IPS-18a (cell line): ENCODE measurements around the gene RPL6.
A peak's percentile ranks its signal among the peaks of the same experiment; 100 is the strongest.
"Not testable (repeated sequence)": the region's sequence is repeated elsewhere in the genome, so short reads cannot be mapped to it uniquely, and the experiment has no call there.

Source experiments
- H3K27ac ChIP-seq: one replicate; pipeline ENCODE4 v1.5.1; 2013; ENCODE audit warnings: low read length
- H3K27me3 ChIP-seq: one replicate; pipeline ENCODE4 v1.6.1; 2013; ENCODE audit warnings: mild to moderate bottlenecking, low read length; ENCODE audit not compliant: control insufficient read depth, insufficient read depth
- H3K36me3 ChIP-seq: one replicate; pipeline ENCODE4 v1.6.1; 2013; ENCODE audit warnings: low read depth, low read length; ENCODE audit not compliant: control insufficient read depth
- H3K4me1 ChIP-seq: one replicate; pipeline ENCODE4 v1.6.1; 2013; ENCODE audit warnings: low read depth, low read length; ENCODE audit not compliant: control insufficient read depth
- H3K4me3 ChIP-seq: one replicate; pipeline ENCODE4 v1.5.1; 2013; ENCODE audit warnings: low read length
- H3K9ac ChIP-seq: one replicate; pipeline ENCODE4 v1.6.1; 2013; ENCODE audit warnings: mild to moderate bottlenecking, low read length, moderate library complexity
- H3K9me3 ChIP-seq: one replicate; pipeline ENCODE4 v1.6.1; 2013; ENCODE audit warnings: low read depth, low read length; ENCODE audit not compliant: control insufficient read depth

Gene RPL6

GRCh38 chr12:112438645-112439044, 29.2 kb upstream of the RPL6 start:
- not testable (repeated sequence) for H3K4me1 ChIP-seq, H3K9ac ChIP-seq, H3K27me3 ChIP-seq, H3K27ac ChIP-seq, H3K4me3 ChIP-seq, H3K36me3 ChIP-seq, H3K9me3 ChIP-seq

- Histone ChIP-seq H3K4me1 (no peaks in the 10 kb centered on the region), H3K36me3 (no peaks in the 10 kb centered on the region), H3K27ac (no peak overlapping the region), H3K9ac (no peak overlapping the region), H3K9me3 (no peaks in the 10 kb centered on the region), H3K4me3 (no peak overlapping the region), H3K27me3 (no peaks in the 10 kb centered on the region)
Measured at GRCh38 chr12:112433551-112433950, 24.1 kb upstream of the RPL6 start.

- H3K4me3 ChIP-seq: no peak overlapping the region
- H3K27me3 ChIP-seq: no peaks in the 10 kb centered on the region
- H3K36me3 ChIP-seq: no peaks in the 10 kb centered on the region
- H3K9ac ChIP-seq: no peak overlapping the region
- no peak overlapping the region for H3K27ac ChIP-seq
- H3K9me3 ChIP-seq: no peaks in the 10 kb centered on the region
- no peaks in the 10 kb centered on the region for H3K4me1 ChIP-seq
Measured at GRCh38 chr12:112431965-112432364, 22.6 kb upstream of the RPL6 start.

- no peaks in the 10 kb centered on the region for H3K9me3 ChIP-seq
- no peak overlapping the region for H3K27ac ChIP-seq
- no peaks in the 10 kb centered on the region for H3K4me1 ChIP-seq
- no peaks in the 10 kb centered on the region for H3K36me3 ChIP-seq
- H3K9ac ChIP-seq: no peak overlapping the region
- no peaks in the 10 kb centered on the region for H3K27me3 ChIP-seq
- H3K4me3 ChIP-seq: no peak overlapping the region
Measured at GRCh38 chr12:112430929-112431328, 21.5 kb upstream of the RPL6 start.

- no peaks in the 10 kb centered on the region for H3K9me3 ChIP-seq
- H3K27me3 ChIP-seq: no peaks in the 10 kb centered on the region
- H3K4me1 ChIP-seq: no peaks in the 10 kb centered on the region
- H3K4me3 ChIP-seq: no peak overlapping the region
- H3K9ac ChIP-seq: no peak overlapping the region
- H3K27ac ChIP-seq: no peak overlapping the region
- no peaks in the 10 kb centered on the region for H3K36me3 ChIP-seq
Measured at GRCh38 chr12:112427760-112428159, 18.4 kb upstream of the RPL6 start.

- H3K36me3 ChIP-seq: no peaks in the 10 kb centered on the region
- H3K9me3 ChIP-seq: no peaks in the 10 kb centered on the region
- no peak overlapping the region for H3K9ac ChIP-seq
- H3K27ac ChIP-seq: no peak overlapping the region
- no peak overlapping the region for H3K4me3 ChIP-seq
- H3K27me3 ChIP-seq: no peaks in the 10 kb centered on the region
- no peaks in the 10 kb centered on the region for H3K4me1 ChIP-seq
Measured at GRCh38 chr12:112425582-112426382, 16.4 kb upstream of the RPL6 start.

GRCh38 chr12:112424126-112424525, 14.7 kb upstream of the RPL6 start:
- Histone ChIP-seq H3K4me1 (peaks cover 6% of the 10 kb centered on the region), H3K27ac (no peak overlapping the region), H3K36me3 (no peaks in the 10 kb centered on the region), H3K4me3 (no peak overlapping the region), H3K9me3 (no peaks in the 10 kb centered on the region), H3K9ac (no peak overlapping the region), H3K27me3 (no peaks in the 10 kb centered on the region)

GRCh38 chr12:112422531-112422930, 13.1 kb upstream of the RPL6 start:
- peaks cover 6% of the 10 kb centered on the region for H3K4me1 ChIP-seq
- no peak overlapping the region for H3K27ac ChIP-seq
- no peak overlapping the region for H3K4me3 ChIP-seq
- H3K27me3 ChIP-seq: no peaks in the 10 kb centered on the region
- no peaks in the 10 kb centered on the region for H3K36me3 ChIP-seq
- H3K9me3 ChIP-seq: no peaks in the 10 kb centered on the region
- H3K9ac ChIP-seq: no peak overlapping the region

GRCh38 chr12:112421363-112421762, 12.0 kb upstream of the RPL6 start:
- Histone ChIP-seq H3K9me3 (no peaks in the 10 kb centered on the region), H3K9ac (no peak overlapping the region), H3K27ac (no peak overlapping the region), H3K4me3 (no peak overlapping the region), H3K4me1 (peaks cover 6% of the 10 kb centered on the region), H3K27me3 (no peaks in the 10 kb centered on the region), H3K36me3 (no peaks in the 10 kb centered on the region)

- Histone ChIP-seq H3K9me3 (no peaks in the 10 kb centered on the region), H3K9ac (no peak overlapping the region), H3K27ac (no peak overlapping the region), H3K4me3 (no peak overlapping the region), H3K36me3 (no peaks in the 10 kb centered on the region), H3K4me1 (peaks cover 6% of the 10 kb centered on the region), H3K27me3 (no peaks in the 10 kb centered on the region)
Measured at GRCh38 chr12:112420740-112421139, 11.3 kb upstream of the RPL6 start.

GRCh38 chr12:112419297-112420133, 10.1 kb upstream of the RPL6 start:
- H3K27me3 ChIP-seq: no peaks in the 10 kb centered on the region
- peak overlapping the region; percentile 99 for H3K4me3 ChIP-seq
- H3K4me1 ChIP-seq: peaks cover 6% of the 10 kb centered on the region
- no peaks in the 10 kb centered on the region for H3K36me3 ChIP-seq
- peak overlapping the region; percentile 94 for H3K27ac ChIP-seq
- no peaks in the 10 kb centered on the region for H3K9me3 ChIP-seq
- peak overlapping the region; percentile 97 for H3K9ac ChIP-seq
